ENCODE data around the gene CNNM4.

CNNM4 gene

DNA sequence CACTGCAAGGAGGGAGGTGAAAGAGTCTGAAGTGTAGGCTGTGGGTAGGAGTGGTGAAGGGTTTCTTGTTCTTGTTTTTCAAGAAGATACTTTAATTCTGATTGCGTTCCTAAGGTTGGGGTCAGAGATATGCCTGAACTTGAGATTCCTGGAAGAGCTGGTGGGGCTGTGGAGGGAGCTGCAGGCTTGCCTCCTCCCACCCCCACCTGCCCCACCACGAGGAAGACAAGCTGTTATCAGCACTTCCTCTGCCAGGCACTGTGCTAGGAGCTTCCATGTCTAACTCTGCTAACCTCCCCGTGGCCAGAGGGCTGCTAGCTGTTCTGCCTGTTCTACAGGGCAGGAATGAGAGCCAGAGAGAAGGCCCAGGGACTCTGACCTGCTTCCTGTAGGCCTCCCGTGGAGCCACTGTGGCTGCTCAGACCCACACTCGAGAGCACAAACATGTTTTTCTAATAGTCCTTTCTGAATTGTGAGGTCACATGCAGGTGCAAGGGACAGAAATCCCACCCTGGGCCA, 69.4 kb downstream of the CNNM4 start:
- Mint-ChIP-seq H3K4me1 (ENCODE audit: low read depth) (no peaks in the 10 kb centered on the region), H3K4me3 (no peak overlapping the region), H3K27me3 (no peaks in the 10 kb centered on the region), H3K27ac (no peak overlapping the region), H3K36me3 (ENCODE audit: low read depth) (peaks cover 100% of the 10 kb centered on the region), H3K9me3 (no peaks in the 10 kb centered on the region)
- intact Hi-C loops (cut with micrococcal nuclease): no loop called here

GRCh38 chr2:96831679-96832078, 71.0 kb downstream of the CNNM4 start:
- Mint-ChIP-seq H3K9me3 (no peaks in the 10 kb centered on the region), H3K27me3 (no peaks in the 10 kb centered on the region), H3K4me1 (ENCODE audit: low read depth) (no peaks in the 10 kb centered on the region), H3K36me3 (ENCODE audit: low read depth) (peaks cover 92% of the 10 kb centered on the region), H3K4me3 (no peak overlapping the region), H3K27ac (no peak overlapping the region)
- intact Hi-C loops (cut with micrococcal nuclease): no loop called here

- H3K4me1 Mint-ChIP-seq (ENCODE audit: low read depth): no peaks in the 10 kb centered on the region
- no peak overlapping the region for H3K27ac Mint-ChIP-seq
- H3K27me3 Mint-ChIP-seq: no peaks in the 10 kb centered on the region
- no peak overlapping the region for H3K4me3 Mint-ChIP-seq
- H3K9me3 Mint-ChIP-seq: no peaks in the 10 kb centered on the region
- intact Hi-C loops (cut with micrococcal nuclease): no loop called here
- H3K36me3 Mint-ChIP-seq (ENCODE audit: low read depth): peaks cover 85% of the 10 kb centered on the region
These were observed 71.7 kb downstream of the CNNM4 start for GRCh38 chr2:96832408-96832753.

- Mint-ChIP-seq H3K4me1 (ENCODE audit: low read depth) (no peaks in the 10 kb centered on the region), H3K9me3 (no peaks in the 10 kb centered on the region), H3K27me3 (no peaks in the 10 kb centered on the region), H3K4me3 (no peak overlapping the region), H3K27ac (no peak overlapping the region), H3K36me3 (ENCODE audit: low read depth) (peaks cover 79% of the 10 kb centered on the region)
- intact Hi-C loops (cut with micrococcal nuclease): no loop called here
These were observed 72.2 kb downstream of the CNNM4 start for GRCh38 chr2:96832754-96833507.

GRCh38 chr2:96835830-96836229, 75.1 kb downstream of the CNNM4 start:
- Mint-ChIP-seq H3K9me3 (no peaks in the 10 kb centered on the region), H3K4me1 (ENCODE audit: low read depth) (peaks cover 12% of the 10 kb centered on the region), H3K27me3 (peaks cover 4% of the 10 kb centered on the region), H3K36me3 (ENCODE audit: low read depth) (peaks cover 56% of the 10 kb centered on the region), H3K4me3 (no peak overlapping the region), H3K27ac (no peak overlapping the region)
- intact Hi-C loops (cut with micrococcal nuclease): no loop called here

DNA sequence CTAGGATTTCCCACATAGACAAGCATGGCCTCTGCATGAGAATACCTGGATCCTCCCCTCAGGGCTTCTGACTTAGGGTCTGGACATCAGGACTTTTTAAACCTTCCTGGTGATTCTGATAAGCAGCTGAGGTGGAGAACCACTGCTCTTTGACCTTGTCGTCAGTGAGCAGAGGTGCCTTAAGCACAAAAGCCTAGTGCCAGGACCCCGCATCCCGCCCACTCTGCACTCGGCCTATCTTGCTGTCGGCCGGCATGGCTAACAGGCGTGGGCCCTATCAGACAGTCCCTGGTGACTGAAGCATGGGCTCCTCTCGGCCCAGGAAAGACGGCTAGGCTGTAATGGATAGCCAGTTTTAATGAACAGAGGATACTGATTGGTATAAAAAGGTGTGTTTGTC, 76.9 kb downstream of the CNNM4 start:
- Mint-ChIP-seq H3K4me1 (ENCODE audit: low read depth) (peaks cover 12% of the 10 kb centered on the region), H3K9me3 (no peaks in the 10 kb centered on the region), H3K36me3 (ENCODE audit: low read depth) (peaks cover 39% of the 10 kb centered on the region), H3K4me3 (no peak overlapping the region), H3K27me3 (peaks cover 4% of the 10 kb centered on the region), H3K27ac (no peak overlapping the region)
- intact Hi-C loops (cut with micrococcal nuclease): no loop called here

DNA sequence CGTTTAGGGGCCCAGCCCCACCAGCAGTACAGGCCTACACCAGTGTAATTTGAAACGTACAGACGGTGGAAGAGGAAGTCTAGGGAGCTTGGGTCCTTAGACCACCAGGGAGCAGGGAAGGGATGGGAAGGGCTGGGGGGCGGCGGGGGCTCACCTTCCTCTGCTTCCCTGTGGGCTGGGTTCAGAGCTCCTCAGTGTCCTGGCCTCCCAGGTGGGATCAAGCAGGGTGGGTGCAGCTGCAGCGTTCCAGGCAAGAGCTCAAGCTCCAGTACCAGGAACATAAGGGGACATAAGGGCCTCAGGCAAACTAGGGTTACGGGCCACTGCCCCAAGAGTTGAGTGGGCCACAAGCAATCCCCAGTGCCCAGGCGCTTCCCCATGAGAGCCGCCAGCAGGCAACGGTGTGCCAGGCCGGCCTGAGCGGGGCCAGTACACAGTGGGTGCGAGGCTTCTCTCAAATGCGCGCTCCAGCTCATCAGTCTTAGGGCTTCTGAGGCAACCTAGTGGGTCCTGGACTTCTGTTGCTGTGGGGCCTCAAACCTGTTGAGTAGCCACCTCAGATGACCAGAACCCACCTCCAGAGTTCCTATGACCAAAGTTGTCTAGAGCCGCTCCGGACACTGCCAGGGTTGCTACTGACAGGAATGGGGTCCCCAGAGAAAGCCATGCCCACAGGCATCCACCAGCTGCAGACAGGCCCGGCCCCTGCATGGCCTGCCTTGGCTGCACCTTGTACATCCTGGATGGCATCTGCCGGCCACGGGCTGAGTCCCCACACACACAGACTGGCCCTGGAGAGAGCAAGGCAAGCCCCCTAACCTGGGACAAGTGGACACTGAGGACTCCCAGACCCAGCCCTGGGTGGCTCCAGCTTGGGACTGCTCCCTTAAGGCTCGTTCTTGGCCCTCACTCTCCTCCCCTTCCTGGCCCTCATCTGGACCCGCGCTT, 77.9 kb downstream of the CNNM4 start:
- Mint-ChIP-seq H3K4me1 (ENCODE audit: low read depth) (peaks cover 19% of the 10 kb centered on the region), H3K9me3 (no peaks in the 10 kb centered on the region), H3K27ac (no peak overlapping the region), H3K4me3 (no peak overlapping the region), H3K36me3 (ENCODE audit: low read depth) (peaks cover 28% of the 10 kb centered on the region), H3K27me3 (peaks cover 4% of the 10 kb centered on the region)
- intact Hi-C loops (cut with micrococcal nuclease): no loop called here

DNA sequence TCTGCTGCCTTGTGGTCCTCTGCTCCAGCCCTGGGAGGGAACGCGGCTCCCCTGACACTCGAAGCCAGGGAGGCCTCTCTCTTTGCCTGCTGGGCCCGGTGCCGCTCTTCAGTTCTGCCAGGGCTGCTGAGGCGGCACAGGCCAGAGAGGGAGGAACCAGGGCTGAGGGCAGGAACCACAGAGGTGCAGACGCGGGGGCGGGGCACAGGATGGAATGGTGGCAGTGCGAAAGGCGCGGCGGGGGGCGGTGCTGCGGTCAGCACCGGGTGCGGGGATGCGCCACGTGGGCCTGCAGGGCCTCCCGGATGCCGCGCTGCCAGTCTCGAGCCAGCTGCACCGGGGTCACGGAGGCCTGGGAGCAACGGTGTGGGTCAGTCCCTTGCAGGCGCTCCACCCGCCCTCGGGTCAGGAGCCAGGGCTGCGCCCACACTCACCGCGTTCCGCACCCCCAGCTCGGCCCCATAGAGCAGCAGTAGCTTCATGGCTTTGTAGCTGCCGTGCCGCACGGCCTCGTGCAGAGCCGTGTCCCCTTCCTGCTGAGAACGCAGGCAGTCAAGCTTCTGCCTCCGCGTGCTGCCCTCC, 78.7 kb downstream of the CNNM4 start:
- Mint-ChIP-seq H3K4me1 (ENCODE audit: low read depth) (peaks cover 19% of the 10 kb centered on the region), H3K4me3 (peak overlapping the region; percentile 33), H3K27me3 (peaks cover 4% of the 10 kb centered on the region), H3K9me3 (no peaks in the 10 kb centered on the region), H3K27ac (no peak overlapping the region), H3K36me3 (ENCODE audit: low read depth) (peaks cover 21% of the 10 kb centered on the region)
- intact Hi-C loops (cut with micrococcal nuclease): no loop called here

GRCh38 chr2:96839875-96840850, 79.5 kb downstream of the CNNM4 start:
- no peaks in the 10 kb centered on the region for H3K9me3 Mint-ChIP-seq
- no peak overlapping the region for H3K27ac Mint-ChIP-seq
- peak overlapping the region; percentile 33 for H3K4me3 Mint-ChIP-seq
- intact Hi-C loops (cut with micrococcal nuclease): no loop called here
- peaks cover 19% of the 10 kb centered on the region for H3K4me1 Mint-ChIP-seq (ENCODE audit: low read depth)
- H3K27me3 Mint-ChIP-seq: peaks cover 4% of the 10 kb centered on the region
- H3K36me3 Mint-ChIP-seq (ENCODE audit: low read depth): peaks cover 13% of the 10 kb centered on the region

- H3K4me3 Mint-ChIP-seq: no peak overlapping the region
- no peaks in the 10 kb centered on the region for H3K9me3 Mint-ChIP-seq
- H3K36me3 Mint-ChIP-seq (ENCODE audit: low read depth): peaks cover 9% of the 10 kb centered on the region
- H3K27me3 Mint-ChIP-seq: peaks cover 4% of the 10 kb centered on the region
- no peak overlapping the region for H3K27ac Mint-ChIP-seq
- peaks cover 19% of the 10 kb centered on the region for H3K4me1 Mint-ChIP-seq (ENCODE audit: low read depth)
- intact Hi-C loops (cut with micrococcal nuclease): no loop called here
These were observed 81.2 kb downstream of the CNNM4 start for GRCh38 chr2:96841701-96842495.

DNA sequence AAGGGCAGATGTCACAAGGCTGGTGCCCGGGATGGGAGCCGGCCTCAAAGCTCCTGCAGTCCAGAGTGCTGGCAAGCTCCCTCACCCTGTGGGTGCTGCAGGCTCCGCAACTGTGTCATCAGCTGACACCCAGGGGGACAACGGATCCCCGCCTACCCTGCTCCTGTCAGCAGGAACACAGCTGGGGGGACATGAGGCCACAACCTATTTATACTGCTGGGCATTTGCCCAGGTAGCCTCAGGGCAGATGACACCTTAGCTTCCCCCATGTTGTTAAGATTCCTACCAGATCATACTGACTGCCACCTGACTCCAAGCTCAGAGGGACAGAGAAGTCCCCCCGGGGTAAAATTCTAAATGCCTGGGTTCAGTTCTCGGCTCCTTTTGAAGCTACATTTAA, 81.9 kb downstream of the CNNM4 start:
- peaks cover 4% of the 10 kb centered on the region for H3K27me3 Mint-ChIP-seq
- intact Hi-C loops (cut with micrococcal nuclease): no loop called here
- H3K36me3 Mint-ChIP-seq (ENCODE audit: low read depth): peaks cover 16% of the 10 kb centered on the region

GRCh38 chr2:96843538-96844268, 83.0 kb downstream of the CNNM4 start, which contains the start of gene ANKRD23:
Gene ANKRD23, minus strand, starts transcription at chr2:96844021. Its CDS starts 29 bp downstream, at chr2:96843992.
- no peaks in the 10 kb centered on the region for H3K9me3 Mint-ChIP-seq
- intact Hi-C loops (cut with micrococcal nuclease): no loop called here
- H3K4me3 Mint-ChIP-seq: no peak within 1 kb of the TSS
- peaks cover 19% of the 10 kb centered on the region for H3K4me1 Mint-ChIP-seq (ENCODE audit: low read depth)
- H3K27me3 Mint-ChIP-seq: peaks cover 4% of the 10 kb centered on the region
- H3K27ac Mint-ChIP-seq: no peak within 1 kb of the TSS
- H3K36me3 Mint-ChIP-seq (ENCODE audit: low read depth): peaks cover 27% of the 10 kb centered on the region

More for the DNA sequence above, 81.9 kb downstream of the CNNM4 start:
- Mint-ChIP-seq H3K9me3 (no peaks in the 10 kb centered on the region), H3K4me1 (ENCODE audit: low read depth) (peaks cover 19% of the 10 kb centered on the region), H3K4me3 (no peak overlapping the region), H3K27ac (no peak overlapping the region)
